HUDEP-2 (cell line): ENCODE data around the gene RAB27A.

Experiments used
- DNase-seq, 76 experiments: peaks; one replicate each; lab custom pipeline; 2025; ENCODE audit not compliant: unreplicated experiment in 76 of 76; lab: John Stamatoyannopoulos, UW

The RAB27A gene

DNA sequence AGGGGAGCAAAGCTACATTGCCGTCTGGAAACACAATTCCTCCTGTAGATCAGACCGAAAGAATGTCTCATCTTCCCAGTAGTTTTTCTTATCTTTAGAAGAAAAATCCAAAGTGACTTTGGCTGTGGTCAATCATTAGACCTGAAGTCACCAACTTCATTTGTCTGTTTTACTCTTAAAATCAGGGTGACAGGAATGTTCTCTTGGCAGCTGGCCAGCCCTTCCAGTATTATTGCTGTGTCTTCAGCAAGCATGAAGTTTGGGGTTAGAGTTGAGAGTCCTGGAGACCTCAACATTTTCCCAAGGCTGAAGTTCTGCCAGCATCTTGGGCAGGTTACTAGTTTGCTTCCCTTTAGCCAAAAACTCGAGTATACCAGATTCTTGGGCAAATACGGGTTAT lies 125.3 kb downstream of the RAB27A start:
- DNase-seq: no peak
